BJ (cell line): ENCODE measurements around the gene MGAT4B. TPM values are rescaled to one million over a fixed set of nuclear protein-coding genes. Genes with fewer than 3 reads are reported as not detected.

ENCODE experiments used
- CTCF ChIA-PET: fragments of 350-600 bp; formaldehyde crosslinking; extraction: SDS; loops from one replicate; lab custom pipeline; 2021; ENCODE audit warnings: antibody characterized with exemption, inconsistent platforms; lab: Yijun Ruan, JAX
- POLR2A ChIA-PET: fragments of 300-600 bp; sonication (Branson Sonifier 250); formaldehyde crosslinking; extraction: SDS; loops from one replicate; lab custom pipeline; 2021; ENCODE audit warnings: antibody characterized with exemption; lab: Charles Lee
- DNase-seq: peaks from one replicate; pipeline ENCODE4 v3.0.0-alpha.2; 2011; ENCODE audit warnings: low read depth
- H3K27me3 ChIP-seq: 2 replicates; pipeline ENCODE4 v1.6.0; 2011; ENCODE audit warnings: low read length; ENCODE audit not compliant: control insufficient read depth, insufficient read depth
- H3K36me3 ChIP-seq: 2 replicates; pipeline ENCODE4 v1.5.1; 2011; ENCODE audit warnings: low read length; ENCODE audit not compliant: control insufficient read depth, insufficient read depth
- H3K4me3 ChIP-seq: 2 replicates; pipeline ENCODE4 v1.5.1; 2011; ENCODE audit warnings: low read depth, mild to moderate bottlenecking, control low read depth, low read length
- polyA plus RNA-seq: library from polyadenylated mRNA; depleted of rRNA; stranded (reverse); fragments of >200 nt; gene quantifications from 2 replicates; pipeline ENCODE4 v1.2.3, GENCODE V29; 2011
- TF ChIP-seq, protein P1 (sequence below): IDR thresholded peaks from 2 replicates; pipeline ENCODE4 v1.5.1; 2011; ENCODE audit warnings: low read depth, mild to moderate bottlenecking, control low read depth, inconsistent platforms, low read length, moderate library complexity; ENCODE audit not compliant: insufficient read depth

The MGAT4B gene
- polyA plus RNA-seq, 1 experiment, result 131 TPM

DNA sequence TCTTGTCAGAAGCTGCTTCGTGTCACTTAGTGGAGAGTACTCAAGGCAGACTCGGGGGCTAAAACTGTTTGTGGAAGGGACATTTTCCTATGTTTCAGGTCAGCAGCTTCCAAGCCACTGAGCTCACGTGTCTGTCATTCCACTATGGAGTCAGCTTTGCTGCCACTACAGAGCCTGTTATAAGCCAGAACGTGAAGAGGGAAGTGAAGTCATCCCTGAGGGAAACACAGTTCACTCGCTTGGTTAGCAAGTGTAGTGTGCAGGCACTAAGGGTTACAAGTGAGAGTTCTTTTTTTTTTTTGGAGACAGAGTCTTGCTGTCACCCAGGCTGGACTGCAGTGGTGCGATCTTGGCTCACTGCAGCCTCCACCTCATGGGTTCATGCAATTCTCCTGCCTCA is 37.4 kb downstream of the MGAT4B start:
- Histone ChIP-seq H3K27me3 (no peaks in the 10 kb centered on the region), H3K36me3 (peaks cover 24% of the 10 kb centered on the region), H3K4me3 (no peak overlapping the region)
- TF ChIP-seq, protein P1, sequence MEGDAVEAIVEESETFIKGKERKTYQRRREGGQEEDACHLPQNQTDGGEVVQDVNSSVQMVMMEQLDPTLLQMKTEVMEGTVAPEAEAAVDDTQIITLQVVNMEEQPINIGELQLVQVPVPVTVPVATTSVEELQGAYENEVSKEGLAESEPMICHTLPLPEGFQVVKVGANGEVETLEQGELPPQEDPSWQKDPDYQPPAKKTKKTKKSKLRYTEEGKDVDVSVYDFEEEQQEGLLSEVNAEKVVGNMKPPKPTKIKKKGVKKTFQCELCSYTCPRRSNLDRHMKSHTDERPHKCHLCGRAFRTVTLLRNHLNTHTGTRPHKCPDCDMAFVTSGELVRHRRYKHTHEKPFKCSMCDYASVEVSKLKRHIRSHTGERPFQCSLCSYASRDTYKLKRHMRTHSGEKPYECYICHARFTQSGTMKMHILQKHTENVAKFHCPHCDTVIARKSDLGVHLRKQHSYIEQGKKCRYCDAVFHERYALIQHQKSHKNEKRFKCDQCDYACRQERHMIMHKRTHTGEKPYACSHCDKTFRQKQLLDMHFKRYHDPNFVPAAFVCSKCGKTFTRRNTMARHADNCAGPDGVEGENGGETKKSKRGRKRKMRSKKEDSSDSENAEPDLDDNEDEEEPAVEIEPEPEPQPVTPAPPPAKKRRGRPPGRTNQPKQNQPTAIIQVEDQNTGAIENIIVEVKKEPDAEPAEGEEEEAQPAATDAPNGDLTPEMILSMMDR, result no peak
- CTCF ChIA-PET, result interaction anchor here (0.8 kb wide), 1 partner anchor 9 kb away, joined by 4 read pairs; no protein-coding TSS in a partner anchor
- DNase-seq, result no peak
- POLR2A ChIA-PET, result no interaction called here

DNA sequence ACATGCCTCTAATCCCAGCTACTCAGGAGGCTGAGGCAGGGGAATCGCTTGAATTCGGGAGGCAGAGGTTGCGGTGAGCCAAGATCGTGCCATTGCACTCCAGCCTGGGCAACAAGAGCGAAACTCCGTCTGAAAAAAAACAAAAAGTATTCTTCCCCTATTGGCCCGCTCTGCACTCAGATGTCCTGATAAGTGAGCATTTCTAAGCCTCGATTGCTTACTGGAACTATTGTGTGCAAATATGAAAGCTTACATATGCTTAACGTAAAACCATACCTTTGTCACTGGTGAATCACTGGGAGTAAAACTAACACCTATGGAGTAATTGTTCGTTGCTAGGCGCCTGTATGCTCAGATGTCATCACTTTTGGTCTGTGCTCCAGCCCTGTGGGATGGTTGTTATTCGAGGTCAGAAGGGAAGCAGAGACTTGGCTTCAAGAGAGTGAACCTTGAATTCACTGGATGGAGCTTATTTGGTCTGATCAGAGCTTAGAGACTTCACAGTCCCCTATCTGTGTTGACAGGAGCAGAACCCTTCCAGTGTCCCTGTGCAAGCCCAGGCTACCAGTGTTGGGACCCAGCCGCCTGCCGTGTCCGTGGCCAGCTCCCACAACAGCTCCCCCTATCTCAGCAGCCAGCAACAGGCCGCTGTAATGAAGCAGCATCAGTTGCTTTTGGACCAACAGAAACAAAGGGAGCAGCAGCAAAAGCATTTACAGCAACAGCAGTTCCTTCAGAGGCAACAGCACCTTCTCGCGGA is 38.2 kb downstream of the MGAT4B start:
- Histone ChIP-seq H3K4me3 (no peak overlapping the region), H3K36me3 (peaks cover 18% of the 10 kb centered on the region), H3K27me3 (no peaks in the 10 kb centered on the region)
- CTCF ChIA-PET, result interaction anchor here (0.8 to 2.1 kb wide), 3 partner anchors 10 to 27 kb away, joined by 4 to 5 read pairs (median 4); no protein-coding TSS in a partner anchor
- POLR2A ChIA-PET, result no interaction called here
- TF ChIP-seq, protein P1, result no peak
- DNase-seq, result no peak

DNA sequence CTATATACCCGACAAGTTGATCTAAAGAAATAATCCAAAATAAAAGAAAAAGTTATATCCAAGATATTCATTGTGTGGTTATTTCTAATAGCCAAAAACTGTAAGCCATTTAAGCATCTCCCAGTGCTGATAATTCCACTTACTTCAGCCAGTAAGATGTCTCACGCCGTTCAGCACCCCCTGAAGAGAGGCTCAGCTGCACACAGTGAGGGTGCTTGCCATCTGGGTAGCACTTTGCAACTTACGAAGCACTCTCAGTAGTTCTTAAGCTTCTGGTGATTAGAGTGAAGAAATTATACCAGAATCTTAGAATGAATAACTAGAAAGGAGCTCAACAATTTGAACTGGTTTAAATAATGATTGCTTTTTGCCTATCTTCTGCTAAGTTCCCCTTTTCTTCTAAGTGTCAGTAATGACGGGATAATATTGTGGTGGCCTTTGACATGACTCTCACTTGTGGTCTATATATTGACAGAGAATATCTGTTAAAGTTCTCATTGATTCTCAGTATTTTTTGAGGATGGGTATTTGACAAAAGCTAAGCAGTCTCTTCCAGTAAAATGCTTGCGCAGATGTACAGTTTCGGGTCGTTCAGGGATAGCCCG is 39.1 kb downstream of the MGAT4B start:
- Histone ChIP-seq H3K36me3 (peaks cover 16% of the 10 kb centered on the region), H3K4me3 (no peak overlapping the region), H3K27me3 (no peaks in the 10 kb centered on the region)
- ChIA-PET POLR2A (no interaction called here), CTCF (interaction anchor here (1.1 to 2.2 kb wide), 5 partner anchors 7 to 28 kb away, joined by 3 to 5 read pairs (median 4); no protein-coding TSS in a partner anchor)
- TF ChIP-seq, protein P1, result no peak
- no peak for DNase-seq

DNA sequence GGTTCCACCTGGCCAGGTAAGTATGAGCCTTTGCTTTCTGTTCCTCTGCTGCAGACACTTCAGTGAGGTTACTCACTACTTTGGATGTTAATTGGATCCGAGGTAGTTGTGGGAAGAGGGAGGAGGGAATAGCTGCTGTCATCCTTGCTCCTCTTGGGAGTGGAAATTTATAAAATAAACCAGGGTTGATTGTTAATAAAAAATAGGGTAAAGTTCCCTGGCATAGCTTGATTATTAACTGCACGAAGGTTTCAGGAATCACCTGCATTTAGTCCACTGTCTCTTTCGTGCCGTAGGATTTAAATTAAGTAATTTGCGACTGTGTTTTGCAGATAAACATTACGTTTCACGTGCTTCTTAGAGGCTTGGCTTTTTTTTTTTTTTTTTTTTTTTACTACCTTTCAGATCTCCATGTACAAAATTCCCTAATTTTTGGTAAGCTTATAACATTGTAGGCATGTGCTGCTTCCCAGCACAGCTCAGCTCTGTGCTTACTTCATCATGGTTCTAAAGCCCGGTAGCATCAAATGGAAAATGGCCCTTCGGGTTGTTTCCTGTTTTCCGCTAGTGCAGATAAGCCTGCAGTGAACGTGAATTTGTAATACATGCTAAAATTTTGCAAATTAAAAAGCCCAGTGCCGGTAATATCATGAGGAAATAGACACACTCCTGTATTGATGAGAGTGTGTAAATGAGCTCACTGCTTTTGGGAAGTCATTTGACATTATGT is 39.8 kb downstream of the MGAT4B start:
- Histone ChIP-seq H3K36me3 (peaks cover 16% of the 10 kb centered on the region), H3K27me3 (no peaks in the 10 kb centered on the region), H3K4me3 (no peak overlapping the region)
- TF ChIP-seq, protein P1, result no peak
- ChIA-PET CTCF (interaction anchor here (1.2 to 2.2 kb wide), 5 partner anchors 8 to 29 kb away, joined by 3 to 5 read pairs (median 4); no protein-coding TSS in a partner anchor), POLR2A (no interaction called here)
- DNase-seq, result no peak
